Measurements from ENCODE around the gene TNFSF10.

TNFSF10 gene

GRCh38 chr3:172501540-172501939 lies 21.7 kb downstream of the TNFSF10 start:
- no peak for DNase-seq (ENCODE audit: low spot score)
- TF ChIP-seq, protein P1, sequence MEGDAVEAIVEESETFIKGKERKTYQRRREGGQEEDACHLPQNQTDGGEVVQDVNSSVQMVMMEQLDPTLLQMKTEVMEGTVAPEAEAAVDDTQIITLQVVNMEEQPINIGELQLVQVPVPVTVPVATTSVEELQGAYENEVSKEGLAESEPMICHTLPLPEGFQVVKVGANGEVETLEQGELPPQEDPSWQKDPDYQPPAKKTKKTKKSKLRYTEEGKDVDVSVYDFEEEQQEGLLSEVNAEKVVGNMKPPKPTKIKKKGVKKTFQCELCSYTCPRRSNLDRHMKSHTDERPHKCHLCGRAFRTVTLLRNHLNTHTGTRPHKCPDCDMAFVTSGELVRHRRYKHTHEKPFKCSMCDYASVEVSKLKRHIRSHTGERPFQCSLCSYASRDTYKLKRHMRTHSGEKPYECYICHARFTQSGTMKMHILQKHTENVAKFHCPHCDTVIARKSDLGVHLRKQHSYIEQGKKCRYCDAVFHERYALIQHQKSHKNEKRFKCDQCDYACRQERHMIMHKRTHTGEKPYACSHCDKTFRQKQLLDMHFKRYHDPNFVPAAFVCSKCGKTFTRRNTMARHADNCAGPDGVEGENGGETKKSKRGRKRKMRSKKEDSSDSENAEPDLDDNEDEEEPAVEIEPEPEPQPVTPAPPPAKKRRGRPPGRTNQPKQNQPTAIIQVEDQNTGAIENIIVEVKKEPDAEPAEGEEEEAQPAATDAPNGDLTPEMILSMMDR (IDR thresholded peaks at IDR 0.05; ENCODE audit: extremely low read depth, missing control alignments) = no peak

GRCh38 chr3:172490198-172490669 lies 33.0 kb downstream of the TNFSF10 start:
- DNase-seq (ENCODE audit: low spot score) = peak; percentile 66
- TF ChIP-seq, protein P1 (IDR thresholded peaks at IDR 0.05; ENCODE audit: extremely low read depth, missing control alignments) = peak; percentile 65

- TF ChIP-seq, protein P1 (IDR thresholded peaks at IDR 0.05; ENCODE audit: extremely low read depth, missing control alignments) = no peak
- DNase-seq (ENCODE audit: low spot score) = no peak
These were observed 45.1 kb downstream of the TNFSF10 start for GRCh38 chr3:172478116-172478515.

DNA sequence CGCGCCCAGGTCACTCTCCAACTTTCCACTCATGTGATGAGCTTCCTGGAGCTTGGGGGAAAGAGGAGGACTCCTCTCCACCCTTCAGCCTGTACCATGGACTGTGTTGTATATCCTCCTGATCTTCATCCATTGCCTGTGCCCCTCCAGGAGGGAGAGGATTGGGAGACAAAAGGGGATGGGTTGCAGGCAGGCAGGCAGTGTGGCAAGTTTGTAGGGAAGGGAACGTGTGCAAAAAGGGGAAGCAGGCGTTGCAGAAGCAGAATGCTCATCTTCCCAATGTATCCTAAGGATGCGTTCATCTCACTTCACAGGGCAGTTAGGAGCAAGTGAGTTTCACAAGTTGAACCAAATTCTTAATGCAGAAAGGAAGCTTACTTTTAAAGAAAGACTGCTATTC lies 46.9 kb downstream of the TNFSF10 start:
- TF ChIP-seq, protein P1 (IDR thresholded peaks at IDR 0.05; ENCODE audit: extremely low read depth, missing control alignments) = no peak
- DNase-seq (ENCODE audit: low spot score) = no peak

DNA sequence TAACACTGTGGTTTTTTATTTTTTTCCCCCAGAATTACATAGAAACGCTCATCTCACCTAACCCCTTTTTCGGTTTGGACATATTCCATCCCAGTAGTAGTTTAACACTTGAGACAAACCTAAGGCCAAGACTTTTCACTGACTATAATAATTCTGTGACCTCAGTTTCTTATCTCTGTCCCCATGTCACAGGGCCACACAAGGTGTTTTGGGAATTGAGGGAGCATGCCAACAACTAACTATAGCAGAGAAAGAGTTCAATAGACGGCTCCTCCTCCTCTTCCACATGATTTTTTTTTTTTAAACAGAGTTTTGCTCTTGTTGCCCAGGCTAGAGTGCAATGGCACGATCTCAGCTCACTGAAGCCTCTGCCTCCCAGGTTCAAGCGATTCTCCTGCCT lies 47.5 kb downstream of the TNFSF10 start:
- no peak for DNase-seq (ENCODE audit: low spot score)
- TF ChIP-seq, protein P1 (IDR thresholded peaks at IDR 0.05; ENCODE audit: extremely low read depth, missing control alignments) = no peak

DNA sequence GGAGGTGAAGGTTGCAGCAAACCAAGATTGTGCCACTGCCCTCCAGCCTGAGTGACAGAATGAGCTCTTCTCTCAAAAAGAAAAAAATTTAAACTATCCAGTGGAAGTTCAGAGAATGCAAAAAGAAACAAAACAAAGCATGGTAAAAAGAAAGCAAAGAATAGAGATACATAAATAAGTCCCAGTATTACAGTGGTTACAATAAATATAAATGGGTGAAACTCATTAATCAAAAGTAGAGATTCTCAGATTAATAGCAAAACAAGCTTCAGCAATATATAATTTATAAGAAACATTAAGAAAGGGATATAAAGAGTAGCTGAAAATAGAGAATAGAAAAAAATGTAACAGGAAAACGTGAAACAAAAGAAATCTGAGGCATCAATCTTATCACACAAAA lies 51.3 kb downstream of the TNFSF10 start:
- no peak for DNase-seq (ENCODE audit: low spot score)
- TF ChIP-seq, protein P1 (IDR thresholded peaks at IDR 0.05; ENCODE audit: extremely low read depth, missing control alignments) = no peak

DNA sequence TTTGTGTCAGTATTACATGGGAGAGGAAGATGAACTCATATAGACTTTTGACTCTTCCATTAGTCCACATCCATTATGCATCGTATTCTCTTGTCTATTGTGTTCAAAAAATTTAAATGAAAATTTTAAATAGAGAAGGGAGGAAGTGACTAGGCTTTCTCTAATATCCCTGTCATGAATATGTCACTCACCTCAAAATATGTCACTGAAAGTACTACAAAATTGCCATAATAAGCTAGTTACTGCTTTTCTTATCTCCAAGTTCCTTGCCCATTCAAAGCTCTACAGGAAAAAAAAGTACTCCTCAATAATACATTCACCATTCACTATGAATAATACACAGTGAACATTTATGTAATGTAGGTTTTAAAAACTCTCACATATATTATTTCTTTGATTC lies 52.6 kb downstream of the TNFSF10 start:
- no peak for DNase-seq (ENCODE audit: low spot score)
- TF ChIP-seq, protein P1 (IDR thresholded peaks at IDR 0.05; ENCODE audit: extremely low read depth, missing control alignments) = no peak
